Stimulated activated CD8-positive, alpha-beta memory T cell treated with anti-CD3 and anti-CD28 coated beads, Interleukin-15, amount 100 ng/mL, for 48 hours (primary cell): Measurements from ENCODE around the gene RELT.
A peak's percentile ranks its signal among the peaks of the same experiment; 100 is the strongest.

Source experiments
- DNase-seq, 2 donors: peaks; one replicate each; pipeline ENCODE4 v3.0.0-alpha.2; 2020; ENCODE audit warnings: low read depth in 2 of 2

Gene RELT, protein sequence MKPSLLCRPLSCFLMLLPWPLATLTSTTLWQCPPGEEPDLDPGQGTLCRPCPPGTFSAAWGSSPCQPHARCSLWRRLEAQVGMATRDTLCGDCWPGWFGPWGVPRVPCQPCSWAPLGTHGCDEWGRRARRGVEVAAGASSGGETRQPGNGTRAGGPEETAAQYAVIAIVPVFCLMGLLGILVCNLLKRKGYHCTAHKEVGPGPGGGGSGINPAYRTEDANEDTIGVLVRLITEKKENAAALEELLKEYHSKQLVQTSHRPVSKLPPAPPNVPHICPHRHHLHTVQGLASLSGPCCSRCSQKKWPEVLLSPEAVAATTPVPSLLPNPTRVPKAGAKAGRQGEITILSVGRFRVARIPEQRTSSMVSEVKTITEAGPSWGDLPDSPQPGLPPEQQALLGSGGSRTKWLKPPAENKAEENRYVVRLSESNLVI

DNA sequence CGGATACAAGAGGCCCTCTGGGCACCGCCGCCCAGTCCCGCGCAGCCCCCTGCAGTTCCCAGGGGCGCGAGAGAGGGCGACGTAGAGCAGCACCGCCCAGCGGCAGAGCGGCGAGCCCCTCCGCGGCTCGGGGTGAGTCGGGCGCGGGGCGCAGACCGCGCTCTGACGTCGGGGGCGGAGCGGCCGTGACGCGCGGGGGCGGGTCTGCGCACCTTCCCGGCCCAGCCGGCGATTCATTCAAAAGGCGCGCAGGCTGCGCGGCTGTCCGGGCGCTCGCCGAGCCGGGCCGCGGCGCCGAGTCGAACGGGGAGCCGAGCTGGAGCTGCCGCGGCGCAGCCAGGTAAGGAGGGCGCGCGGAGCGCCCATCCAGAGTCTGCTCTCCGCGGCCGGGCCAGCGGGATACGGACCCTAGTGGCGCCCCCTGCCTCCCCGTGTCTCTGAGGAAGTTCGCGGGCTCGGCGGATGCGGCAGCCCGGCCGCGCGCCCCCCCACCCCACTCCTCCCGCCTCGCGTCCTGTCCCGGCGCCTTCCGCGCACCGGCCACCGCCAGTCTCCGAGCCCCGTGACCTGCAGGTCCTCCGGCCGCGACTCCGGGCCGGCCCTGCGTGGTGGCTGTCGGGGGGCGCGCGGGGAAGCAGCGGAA, at the start of gene RELT:
Gene RELT (plus strand): TSS at position 240 of the 643 bp plus-strand sequence. CDS start 12,738 bp downstream, outside the sequence.
- DNase-seq = peak; percentile 90 to 93

DNA sequence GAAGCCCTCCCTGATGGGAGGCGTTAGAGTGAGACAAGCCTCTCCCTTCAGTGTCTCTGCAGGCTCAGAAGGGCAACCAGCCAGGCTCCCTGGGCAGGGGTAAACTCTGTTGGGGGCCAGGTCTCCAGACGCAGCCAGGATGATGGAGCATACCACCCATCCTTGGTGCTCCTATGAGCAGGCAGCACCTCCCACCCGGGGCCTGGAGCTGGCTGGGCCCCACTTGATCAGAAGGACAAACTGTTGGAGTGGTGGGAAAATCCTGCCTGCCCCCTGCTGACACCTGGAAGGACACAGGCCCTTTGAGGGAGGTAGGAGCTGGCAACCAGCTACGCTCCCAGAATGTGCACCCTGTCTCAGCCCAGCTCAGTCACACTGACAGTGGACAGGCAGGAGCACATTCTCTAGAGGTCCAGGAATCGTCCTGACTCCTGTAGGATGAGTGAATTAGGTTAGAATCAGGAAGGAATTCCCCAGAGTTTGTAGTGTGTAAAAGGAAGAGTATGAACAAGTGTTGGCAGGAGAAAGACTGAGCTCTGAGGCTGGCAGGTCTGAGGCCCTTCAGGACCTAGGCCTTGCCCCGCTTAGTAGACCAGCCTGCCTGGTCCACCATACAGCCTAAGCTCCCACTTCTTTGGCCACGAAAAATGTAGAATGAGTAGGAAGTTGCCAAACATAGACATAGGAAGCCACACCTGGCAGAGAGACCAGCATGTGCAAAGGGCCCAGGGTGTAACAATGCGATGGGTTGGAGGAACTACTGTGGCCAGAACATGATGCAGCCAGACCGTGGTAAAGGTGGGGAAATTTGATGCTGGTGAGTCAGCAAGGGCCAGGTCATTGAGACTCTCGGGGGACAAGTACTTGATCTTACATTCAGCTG, 49.0 kb upstream of the RELT start:
- peak in 1 of 2 donors; percentile 19 for DNase-seq

DNA sequence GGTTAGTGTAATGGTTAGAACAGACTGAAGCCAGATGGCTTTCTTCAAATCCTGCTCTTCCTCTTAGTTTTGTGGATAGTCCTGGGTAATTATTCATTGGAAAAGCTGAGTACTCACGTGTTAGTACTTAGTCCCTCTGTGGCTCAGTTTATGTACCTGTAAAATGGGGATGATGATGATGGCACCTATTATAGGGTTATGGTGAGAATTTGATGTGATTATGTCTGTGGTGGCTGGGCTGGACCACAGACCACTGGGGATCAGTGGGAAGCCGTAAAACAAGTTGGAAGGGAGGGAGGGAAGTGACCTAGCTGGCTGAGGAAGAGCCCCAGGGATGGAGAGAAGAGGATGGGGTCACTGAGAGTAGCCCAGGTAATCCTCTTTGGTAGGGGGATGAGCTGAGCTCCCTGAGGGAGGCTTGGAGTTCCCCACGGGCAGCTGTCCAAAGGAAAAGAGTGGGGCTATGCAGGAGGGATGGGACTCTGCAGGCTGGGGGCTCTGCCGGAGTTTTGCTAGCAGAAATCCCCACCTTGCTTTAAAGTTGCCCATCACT, 48.3 kb upstream of the RELT start:
- DNase-seq = no peak

DNA sequence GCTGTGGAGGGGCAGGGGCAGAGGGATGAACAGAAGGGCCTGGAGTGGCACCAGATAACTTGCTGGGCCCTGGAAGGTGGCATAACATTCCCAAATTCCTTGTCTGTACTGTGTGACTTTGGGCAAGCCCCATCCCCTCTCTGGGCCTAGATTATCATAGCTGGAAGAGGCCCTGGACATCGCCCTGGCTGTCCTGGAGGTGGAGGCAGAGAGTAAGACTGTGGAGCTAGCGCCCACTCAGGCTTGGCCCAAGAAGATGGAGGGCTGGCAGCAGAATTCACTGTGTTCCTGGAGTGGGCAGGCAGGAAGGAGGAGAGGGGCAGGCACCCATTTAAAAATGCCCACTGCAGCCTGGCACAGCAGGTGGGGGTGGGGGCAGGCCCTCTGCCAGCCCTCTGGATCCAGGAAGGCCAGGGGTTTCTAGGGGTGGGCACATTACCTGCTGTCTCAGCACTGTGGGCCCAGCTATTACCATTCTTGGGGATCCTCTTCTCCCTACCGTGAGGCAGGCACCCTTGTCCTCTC, 45.6 kb upstream of the RELT start:
- no peak for DNase-seq

DNA sequence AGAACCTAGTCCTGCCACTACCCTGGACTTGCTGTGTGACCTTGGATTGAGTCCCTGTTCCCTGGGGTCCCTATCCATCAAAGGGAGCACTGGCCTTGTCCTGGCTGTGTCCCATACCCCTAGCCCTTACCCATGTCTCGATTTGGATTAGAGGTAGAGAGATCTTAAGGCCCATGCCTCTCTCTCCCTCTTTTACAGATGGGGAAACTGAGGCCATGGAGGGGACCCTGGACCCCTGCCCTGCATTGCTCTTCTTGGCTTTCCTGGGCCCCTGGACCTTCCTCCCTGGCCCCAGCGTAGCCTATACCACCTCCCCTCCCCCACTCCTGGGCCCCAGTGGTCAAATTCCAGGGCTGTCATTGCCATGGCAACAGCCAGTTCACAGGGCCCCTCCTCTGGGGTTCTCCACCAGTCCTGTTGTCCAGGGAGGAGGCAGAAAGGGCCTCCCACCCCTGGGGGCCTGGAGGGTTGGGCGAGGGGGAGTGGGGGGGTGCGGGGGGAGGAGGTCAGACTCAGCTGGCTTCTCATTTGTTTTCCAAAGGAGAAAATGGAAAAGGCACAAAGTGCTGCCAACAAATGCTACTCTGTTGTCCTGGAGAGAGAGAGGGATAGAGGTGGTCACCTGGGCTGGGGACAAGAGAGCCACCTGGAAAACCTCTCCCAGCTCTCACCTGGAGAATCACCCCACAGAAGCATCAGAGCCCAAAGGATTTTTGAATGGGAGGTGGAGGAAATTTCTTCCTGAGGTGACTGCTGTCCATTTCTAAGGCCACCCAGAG, 44.9 kb upstream of the RELT start:
- no peak for DNase-seq

DNA sequence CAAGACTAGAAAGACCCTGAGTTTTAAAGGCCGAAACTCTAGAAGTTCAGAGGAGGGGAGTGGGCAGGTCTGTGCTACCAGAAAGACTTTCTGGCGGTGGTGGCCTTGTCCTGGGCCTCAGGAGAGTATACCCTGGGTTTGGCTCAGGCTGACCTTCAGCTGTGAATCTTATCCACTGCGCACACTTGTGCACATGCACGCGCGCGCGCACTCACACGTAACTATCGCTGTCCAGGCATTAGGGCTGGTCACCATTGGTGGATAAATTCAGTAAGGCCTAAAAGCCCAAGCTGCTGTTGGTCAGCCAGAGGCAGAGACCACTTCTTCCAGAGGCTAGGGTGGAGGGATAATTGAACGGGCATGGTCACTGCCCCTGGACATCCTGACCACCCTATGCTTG, 43.0 kb upstream of the RELT start:
- DNase-seq = no peak

DNA sequence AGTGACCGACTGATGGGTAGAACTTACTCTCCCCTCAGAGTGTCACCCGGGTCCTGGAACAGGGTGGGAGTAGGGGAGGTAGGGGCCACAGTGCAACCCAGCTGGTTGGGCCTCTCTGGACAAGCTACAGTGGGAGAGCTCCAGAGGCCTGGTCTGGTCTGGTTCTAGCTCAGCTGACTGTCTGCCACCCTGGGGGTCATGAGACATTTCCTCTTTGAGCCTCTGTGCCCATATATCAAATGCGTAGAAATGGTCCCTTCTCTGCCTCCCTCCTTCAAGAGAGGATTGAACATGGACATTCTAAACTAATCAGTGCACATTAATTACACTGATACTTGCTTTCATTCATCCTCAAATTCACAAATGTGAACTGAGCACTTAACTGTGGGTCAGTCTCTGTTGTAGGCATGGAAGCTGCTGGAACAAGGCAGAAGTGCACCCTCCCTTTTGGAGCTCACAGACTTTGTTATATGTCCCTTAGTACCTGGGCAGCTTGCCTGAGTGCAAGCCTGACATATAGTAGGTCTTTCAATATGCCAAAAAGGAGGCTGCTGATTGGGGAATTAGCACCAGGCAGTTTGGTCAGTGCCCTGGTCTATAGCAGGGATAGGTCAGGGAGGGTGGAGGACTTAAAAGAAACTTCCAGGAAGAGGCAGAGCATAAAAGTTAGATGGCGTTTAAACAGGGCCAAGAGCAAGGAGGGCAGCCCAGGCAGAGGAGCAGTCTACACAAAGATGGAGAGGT, 42.4 kb upstream of the RELT start:
- no peak for DNase-seq

DNA sequence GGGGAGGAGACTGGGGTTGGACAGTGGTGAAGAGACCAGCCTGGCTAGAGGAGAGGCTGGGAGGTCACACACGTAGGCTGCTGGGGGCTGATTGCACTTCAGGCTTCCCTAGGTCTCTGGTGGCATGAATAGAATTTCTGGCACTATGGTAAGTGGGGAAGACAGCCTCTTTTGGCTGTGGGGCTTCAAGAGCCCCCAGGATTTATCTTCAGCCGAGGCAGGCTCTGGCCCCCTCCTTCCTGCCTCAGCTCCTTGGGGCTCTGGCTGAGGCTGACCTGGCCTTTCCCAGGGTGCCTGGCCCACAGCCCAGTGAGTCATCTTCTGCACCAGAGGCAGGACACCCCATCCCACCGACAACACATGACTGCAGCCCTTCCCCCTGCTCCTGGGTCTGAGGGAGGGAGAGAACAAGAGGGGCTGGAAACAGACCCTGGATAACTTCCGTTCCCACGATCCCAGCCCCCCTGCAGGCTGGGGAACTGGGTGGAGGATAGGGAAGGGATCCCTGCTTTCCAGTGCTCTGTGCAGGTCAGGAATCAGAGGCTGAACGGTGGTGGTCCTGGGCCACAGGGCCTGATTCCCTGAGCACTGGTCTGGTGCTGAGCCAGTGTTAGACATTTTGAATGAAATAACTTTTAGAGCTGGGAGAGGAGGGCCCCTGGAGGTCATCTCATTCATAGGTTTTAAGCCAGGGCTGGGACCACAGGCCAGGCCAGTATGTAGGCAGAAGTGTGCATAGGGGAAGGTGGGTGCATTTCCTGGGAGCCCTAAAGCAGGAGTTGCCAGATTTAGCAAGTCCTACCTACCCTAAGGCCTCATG, 41.6 kb upstream of the RELT start:
- DNase-seq = no peak

DNA sequence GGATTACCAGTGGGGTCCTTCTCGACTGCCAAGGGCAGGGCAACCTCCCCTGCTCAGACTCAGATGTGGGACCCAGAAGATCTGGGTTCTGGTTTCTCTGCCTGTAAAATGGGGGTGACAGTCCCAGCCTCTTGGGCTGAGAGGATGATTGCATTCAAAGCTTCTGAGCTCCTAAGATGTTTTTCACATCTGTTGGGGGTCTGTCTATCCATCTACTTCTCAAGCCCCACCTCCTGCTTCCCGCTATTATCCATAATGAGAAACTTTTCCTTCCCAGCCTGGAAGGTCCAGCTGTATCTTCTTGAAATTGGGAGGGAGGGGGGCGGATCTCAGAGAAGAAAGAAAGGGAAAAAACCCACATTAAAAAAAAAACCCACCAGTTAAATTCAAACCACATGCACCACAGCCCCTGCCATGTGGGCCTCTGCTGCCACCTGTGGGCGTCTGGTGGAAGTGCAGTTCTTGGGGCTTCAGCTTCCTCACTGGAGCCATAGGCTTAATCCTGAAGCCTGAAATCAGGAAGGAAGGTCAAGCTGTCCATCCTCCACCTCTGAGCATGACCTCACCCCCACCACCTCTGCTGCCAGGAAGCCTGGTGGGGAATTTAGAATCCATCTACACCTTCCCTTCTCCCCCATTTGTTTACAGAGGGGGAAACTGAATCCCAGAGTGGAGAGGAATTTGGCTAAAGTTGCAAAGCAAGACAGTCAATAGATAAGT, 40.8 kb upstream of the RELT start:
- DNase-seq = peak; percentile 46 to 54

DNA sequence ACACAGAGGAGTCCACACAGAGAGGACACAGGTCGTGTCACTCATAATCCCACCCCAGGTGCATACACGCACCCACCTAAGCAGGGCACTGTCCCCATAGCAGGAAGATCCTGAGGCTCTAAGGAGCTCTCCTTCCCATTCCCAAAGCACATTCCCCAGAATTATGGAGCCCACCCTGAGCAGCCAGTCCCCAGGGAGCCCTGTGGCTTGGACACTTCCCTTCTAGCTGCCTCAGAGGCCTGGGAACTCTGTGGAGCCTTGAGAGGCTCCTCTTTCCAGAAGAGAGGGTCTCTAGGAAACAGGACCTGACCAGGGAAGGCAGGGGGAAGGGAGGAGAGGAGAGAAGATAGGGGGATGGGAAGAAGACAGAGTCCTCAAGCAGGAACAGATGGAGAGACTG, 38.4 kb upstream of the RELT start:
- no peak for DNase-seq

DNA sequence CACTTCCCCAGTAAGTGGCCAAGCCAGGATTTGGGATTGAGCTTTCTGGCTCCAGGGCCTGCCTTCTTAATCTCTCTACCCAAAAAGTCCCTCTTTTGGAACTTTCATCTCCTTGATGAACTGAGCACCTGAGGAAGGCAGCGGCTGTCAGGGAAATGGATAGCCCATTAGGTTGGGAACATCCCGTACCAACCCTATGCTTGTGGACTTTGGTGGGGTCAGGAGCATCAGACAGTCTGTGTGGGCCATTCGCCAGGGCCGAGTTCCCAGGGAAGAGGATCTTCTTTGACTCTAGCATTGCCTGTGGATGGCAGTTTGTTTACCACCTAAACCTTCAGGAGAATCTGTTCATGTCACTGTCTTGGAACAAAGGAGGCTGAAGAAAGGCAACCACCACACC, 37.9 kb upstream of the RELT start:
- no peak for DNase-seq

DNA sequence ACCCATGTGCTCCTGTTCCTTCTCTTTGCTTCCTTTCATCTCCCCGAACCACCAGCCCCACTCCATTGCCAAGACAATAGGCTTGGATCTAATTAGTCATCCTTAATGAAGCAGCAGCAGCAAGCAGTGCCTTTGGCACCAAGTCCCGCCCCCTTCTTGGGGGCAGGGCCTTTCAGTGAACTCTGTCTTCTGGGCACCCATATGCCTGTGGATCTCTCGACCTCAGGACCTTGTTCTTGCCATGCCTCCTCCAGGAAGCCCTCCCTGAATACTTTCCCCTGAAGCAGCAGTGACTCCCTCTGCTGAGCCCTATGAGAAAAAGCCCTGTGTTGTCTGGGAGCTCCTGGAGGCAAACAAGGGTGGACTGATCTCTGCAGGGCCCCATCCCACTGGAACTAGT, 36.0 kb upstream of the RELT start:
- DNase-seq = no peak

DNA sequence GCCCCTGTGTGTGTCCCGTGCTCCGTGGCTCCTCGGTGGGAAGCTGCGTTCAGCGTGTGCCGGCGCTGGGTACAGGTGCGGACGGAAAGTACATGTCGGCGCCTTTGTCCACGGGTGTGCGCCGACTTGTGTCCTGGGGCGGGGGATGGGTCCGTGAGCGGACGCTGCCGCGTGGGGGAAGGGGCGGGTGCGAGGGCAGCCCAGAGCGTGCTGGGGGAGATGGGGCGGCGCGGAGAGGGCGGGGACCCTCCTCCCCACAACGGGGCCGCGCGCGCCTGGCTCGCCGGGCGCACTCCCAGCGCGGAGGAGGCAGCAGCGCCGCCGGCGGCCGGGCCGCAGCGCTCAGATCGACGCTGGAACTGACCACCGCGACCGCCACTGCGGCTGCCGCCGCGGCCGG, 33.6 kb upstream of the RELT start:
- DNase-seq = no peak

DNA sequence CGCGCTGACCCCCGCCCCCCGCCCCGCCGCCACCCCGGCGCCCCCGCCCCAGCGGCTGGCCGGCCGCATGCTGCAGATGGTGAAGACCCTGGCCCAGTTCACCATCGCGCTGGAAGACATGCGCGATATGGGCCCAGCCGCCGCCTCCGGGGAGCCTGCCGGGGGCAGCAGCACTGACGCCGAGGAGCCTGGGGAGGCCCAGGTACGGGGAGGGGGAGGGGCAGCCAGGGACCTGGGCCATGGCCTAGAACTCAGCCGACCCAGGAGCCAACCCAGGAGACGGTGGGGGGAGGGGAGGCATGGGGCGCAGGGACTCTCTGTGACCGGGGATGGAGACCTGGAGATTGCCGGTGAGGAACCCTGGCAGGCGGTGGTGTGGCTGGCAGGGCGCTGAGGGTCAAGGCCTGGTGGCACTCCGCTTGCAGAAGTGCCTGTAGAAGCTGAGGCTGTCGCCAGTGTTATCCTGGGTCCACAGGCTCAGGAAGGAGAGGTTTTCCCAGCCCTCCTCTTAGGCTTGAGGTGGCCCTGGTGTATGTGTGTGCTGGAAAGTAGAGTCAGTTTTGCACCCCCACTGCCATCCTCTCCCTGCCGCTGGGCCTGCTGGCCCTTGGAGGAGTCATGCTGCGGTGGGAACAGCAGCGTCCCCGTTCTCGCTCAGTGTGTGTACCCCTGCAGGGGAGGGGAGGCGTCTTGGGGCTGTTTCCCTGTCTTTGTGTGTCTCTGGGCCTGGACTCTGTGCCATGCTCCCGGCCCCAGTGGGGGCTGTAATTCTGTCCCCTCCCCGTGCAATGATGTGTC, 32.9 kb upstream of the RELT start:
- DNase-seq = no peak

DNA sequence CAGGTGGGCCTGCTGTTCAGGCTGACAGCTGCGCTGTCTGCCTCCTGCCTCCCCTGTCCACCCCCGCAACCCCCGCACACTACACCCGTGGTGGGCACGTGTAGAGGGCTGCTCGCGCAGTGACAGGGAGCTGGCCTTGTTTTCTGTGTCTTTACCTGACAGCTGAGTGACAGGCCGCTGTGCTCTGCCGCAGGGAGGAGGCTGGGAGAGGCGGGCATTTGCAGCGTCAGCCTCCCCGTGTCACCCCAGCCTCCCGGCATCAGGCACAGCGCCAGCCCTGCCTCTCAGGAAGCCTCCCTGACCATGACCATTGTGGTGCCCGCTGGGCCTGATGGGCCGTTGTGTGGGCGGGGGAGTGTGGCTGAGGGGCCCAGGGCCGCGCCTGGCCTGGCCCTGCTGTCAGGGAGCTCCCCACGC, 32.0 kb upstream of the RELT start:
- no peak for DNase-seq

DNA sequence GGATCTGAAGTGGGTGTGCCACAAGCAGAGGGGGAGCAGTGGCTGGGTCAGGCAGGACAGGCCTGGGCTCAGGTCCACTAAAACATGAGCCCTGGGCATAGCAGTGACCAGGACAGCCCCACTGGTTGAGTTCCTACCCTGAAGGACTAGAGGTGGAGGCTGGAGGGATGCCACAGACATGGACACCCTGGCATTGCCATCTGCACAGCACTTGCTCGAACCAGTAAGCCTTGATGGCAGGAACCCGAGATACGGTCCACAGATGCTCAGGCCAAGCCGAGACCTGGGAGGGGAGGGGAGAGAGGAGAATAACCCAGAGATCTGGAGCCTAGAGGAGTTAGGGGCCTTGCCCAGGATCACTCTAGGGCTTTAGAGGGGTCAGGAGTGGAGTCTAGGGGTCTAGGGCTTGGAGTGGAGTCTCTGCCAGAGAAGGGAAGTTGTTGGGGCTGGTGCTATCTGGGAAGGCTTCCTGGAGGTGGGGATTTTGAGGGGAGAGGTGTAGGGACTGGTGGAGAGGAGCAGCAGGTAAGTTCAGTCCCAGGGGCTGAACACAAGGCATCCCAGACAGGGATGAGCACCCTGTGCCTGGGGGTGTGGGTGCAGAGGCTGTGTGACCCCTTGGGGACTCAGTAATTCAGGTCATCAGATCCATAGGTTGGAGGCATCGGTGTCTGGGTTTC, 30.6 kb upstream of the RELT start:
- no peak for DNase-seq

DNA sequence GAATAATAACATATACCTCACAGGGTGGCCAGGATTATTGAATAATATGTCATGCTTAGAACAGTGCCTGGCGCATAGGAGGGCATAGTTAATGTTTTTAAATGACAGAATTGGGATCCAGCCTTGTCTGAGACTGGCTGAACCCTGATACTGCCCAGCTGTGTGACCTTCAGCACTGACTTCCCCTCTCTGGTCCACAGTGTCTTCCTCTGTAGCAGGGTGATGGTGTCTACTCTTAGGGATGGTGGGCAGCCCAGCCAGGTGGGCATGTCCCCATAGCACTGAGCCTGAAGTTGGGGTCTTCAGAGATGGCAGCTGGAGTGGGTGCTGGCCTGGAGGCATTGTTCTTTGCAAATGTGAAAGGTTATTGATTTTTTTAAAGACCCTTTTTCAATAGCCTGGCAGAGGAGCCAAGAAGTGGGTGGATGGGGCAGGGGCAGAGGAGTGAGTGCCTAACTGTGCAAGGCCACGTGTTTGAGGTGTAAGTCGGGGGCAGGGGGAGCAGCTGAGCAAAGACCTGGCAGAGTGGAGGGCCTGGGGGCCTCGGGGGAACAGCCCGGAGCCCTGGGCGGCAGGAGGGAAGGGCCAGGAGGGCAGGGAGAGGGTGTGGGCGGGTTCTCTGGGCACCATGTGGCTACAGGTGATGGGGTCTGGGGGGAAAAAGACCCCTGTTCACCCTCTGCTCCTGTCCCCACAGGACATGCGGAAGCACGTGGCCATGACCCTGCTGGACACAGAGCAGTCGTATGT, 29.8 kb upstream of the RELT start:
- DNase-seq = no peak
